Skeletal muscle tissue (tissue), 4 donors: ENCODE measurements around the gene CFC1. TPM values are rescaled to one million over a fixed set of nuclear protein-coding genes. Genes with fewer than 3 reads are reported as not detected.
"Not testable (repeated sequence)": the region's sequence is repeated elsewhere in the genome, so short reads cannot be mapped to it uniquely, and the experiment has no call there.

Source experiments
- H3K27ac ChIP-seq: one replicate; pipeline ENCODE4 v1.7.0; 2013; ENCODE audit warnings: mild to moderate bottlenecking, low read depth, low read length, inconsistent platforms
- H3K27me3 ChIP-seq, 3 donors: one replicate each; pipeline ENCODE4 v1.7.0; 2013; ENCODE audit warnings: low read length in 3 of 3; ENCODE audit not compliant: control insufficient read depth in 3 of 3, insufficient read depth in 3 of 3
- H3K36me3 ChIP-seq, 3 donors: one replicate each; pipeline ENCODE4 v1.7.0; 2013; ENCODE audit warnings: low read length in 3 of 3; ENCODE audit not compliant: control insufficient read depth in 3 of 3, insufficient read depth in 3 of 3
- H3K4me1 ChIP-seq, 3 donors: one replicate each; pipeline ENCODE4 v1.7.0; 2013; ENCODE audit warnings: low read length in 3 of 3, mild to moderate bottlenecking in 3 of 3; ENCODE audit not compliant: control insufficient read depth in 3 of 3, insufficient read depth in 3 of 3
- H3K4me3 ChIP-seq, 3 donors: one replicate each; pipeline ENCODE4 v1.7.0; 2013; ENCODE audit warnings: low read length in 3 of 3
- H3K9ac ChIP-seq, 3 donors: one replicate each; pipeline ENCODE4 v1.7.0; 2013; ENCODE audit warnings: low read length in 3 of 3, mild to moderate bottlenecking in 3 of 3, moderate library complexity in 2 of 3, low read depth in 1 of 3
- H3K9me3 ChIP-seq, 3 donors: one replicate each; pipeline ENCODE4 v1.7.0; 2013; ENCODE audit warnings: low read length in 3 of 3; ENCODE audit not compliant: control insufficient read depth in 3 of 3
- total RNA-seq: library from RNA; depleted of rRNA; stranded (reverse); fragments of >200 nt; gene quantifications from one replicate; pipeline ENCODE4 v1.2.3, GENCODE V29; 2014
- donor health status: Osteomylitis.

The CFC1 gene
- total RNA-seq, 1 donor from 2014 or later = not detected

- not testable (repeated sequence) for H3K27me3 ChIP-seq, H3K27ac ChIP-seq, H3K4me1 ChIP-seq, H3K36me3 ChIP-seq, H3K9ac ChIP-seq, H3K4me3 ChIP-seq, H3K9me3 ChIP-seq
These were observed 15.8 kb downstream of the CFC1 start for GRCh38 chr2:130583582-130583981.

- not testable (repeated sequence) for H3K36me3 ChIP-seq, H3K4me1 ChIP-seq, H3K4me3 ChIP-seq, H3K9ac ChIP-seq, H3K27ac ChIP-seq, H3K9me3 ChIP-seq, H3K27me3 ChIP-seq
These were observed 16.4 kb downstream of the CFC1 start for GRCh38 chr2:130582970-130583369.

- not testable (repeated sequence) for H3K9me3 ChIP-seq, H3K27ac ChIP-seq, H3K9ac ChIP-seq, H3K4me1 ChIP-seq, H3K36me3 ChIP-seq, H3K4me3 ChIP-seq, H3K27me3 ChIP-seq
These were observed 17.9 kb downstream of the CFC1 start for GRCh38 chr2:130581491-130581890.

GRCh38 chr2:130579121-130579520, 20.3 kb downstream of the CFC1 start:
- not testable (repeated sequence) for H3K9ac ChIP-seq, H3K27me3 ChIP-seq, H3K27ac ChIP-seq, H3K36me3 ChIP-seq, H3K9me3 ChIP-seq, H3K4me1 ChIP-seq, H3K4me3 ChIP-seq

GRCh38 chr2:130577559-130577958, 21.8 kb downstream of the CFC1 start:
- not testable (repeated sequence) for H3K4me3 ChIP-seq, H3K4me1 ChIP-seq, H3K27ac ChIP-seq, H3K27me3 ChIP-seq, H3K36me3 ChIP-seq, H3K9me3 ChIP-seq, H3K9ac ChIP-seq

- not testable (repeated sequence) for H3K9ac ChIP-seq, H3K4me1 ChIP-seq, H3K27me3 ChIP-seq, H3K36me3 ChIP-seq, H3K4me3 ChIP-seq, H3K27ac ChIP-seq, H3K9me3 ChIP-seq
These were observed 23.1 kb downstream of the CFC1 start for GRCh38 chr2:130576209-130576784.

GRCh38 chr2:130574230-130574629, 25.1 kb downstream of the CFC1 start:
- not testable (repeated sequence) for H3K4me1 ChIP-seq, H3K27ac ChIP-seq, H3K4me3 ChIP-seq, H3K27me3 ChIP-seq, H3K9me3 ChIP-seq, H3K36me3 ChIP-seq, H3K9ac ChIP-seq

- not testable (repeated sequence) for H3K4me1 ChIP-seq, H3K27ac ChIP-seq, H3K27me3 ChIP-seq, H3K36me3 ChIP-seq, H3K9me3 ChIP-seq, H3K9ac ChIP-seq, H3K4me3 ChIP-seq
These were observed 27.4 kb downstream of the CFC1 start for GRCh38 chr2:130571929-130572328.

GRCh38 chr2:130566165-130566564, 33.2 kb downstream of the CFC1 start:
- H3K36me3 ChIP-seq, H3K27ac ChIP-seq, H3K4me1 ChIP-seq, H3K4me3 ChIP-seq, H3K9ac ChIP-seq, H3K9me3 ChIP-seq, H3K27me3 ChIP-seq: not testable (repeated sequence)

- H3K27me3 ChIP-seq, H3K9ac ChIP-seq, H3K27ac ChIP-seq, H3K9me3 ChIP-seq, H3K4me1 ChIP-seq, H3K36me3 ChIP-seq, H3K4me3 ChIP-seq: not testable (repeated sequence)
These were observed 42.9 kb downstream of the CFC1 start for GRCh38 chr2:130556441-130556840.

- H3K27ac ChIP-seq, H3K4me1 ChIP-seq, H3K9me3 ChIP-seq, H3K9ac ChIP-seq, H3K36me3 ChIP-seq, H3K4me3 ChIP-seq, H3K27me3 ChIP-seq: not testable (repeated sequence)
These were observed 45.2 kb downstream of the CFC1 start for GRCh38 chr2:130554178-130554577.
